ENCODE measurements around the gene NPTN.

The NPTN gene

GRCh38 chr15:73631915-73632669 is 1.1 kb downstream of the NPTN start:
- peaks cover 57% of the 10 kb centered on the region for H3K79me2 ChIP-seq (ENCODE audit: low read length)
- H3K9ac ChIP-seq (ENCODE audit: low read length), result peak overlapping the region; percentile 72
- H3K36me3 ChIP-seq (replicated peaks; ENCODE audit: insufficient read depth, low read length), result no peaks in the 10 kb centered on the region
- no peaks in the 10 kb centered on the region for H3K9me2 ChIP-seq (replicated peaks; ENCODE audit: insufficient read depth, low read length)
- peak overlapping the region; percentile 95 for H3K4me2 ChIP-seq (ENCODE audit: low read depth, low read length)
- peaks cover 23% of the 10 kb centered on the region for H3K4me1 ChIP-seq (ENCODE audit: low read length)
- peak overlapping the region; percentile 6; the same call in 1 of the 2 replicates for H3K27ac ChIP-seq (ENCODE audit: low read length)
- peaks cover 5% of the 10 kb centered on the region; the same call in 1 of the 2 replicates for H4K20me1 ChIP-seq (ENCODE audit: insufficient read depth, low read length)
- H3K27me3 ChIP-seq (replicated peaks; ENCODE audit: insufficient read depth, low read length), result no peaks in the 10 kb centered on the region
- no peak for DNase-seq
- TF ChIP-seq, protein P1, sequence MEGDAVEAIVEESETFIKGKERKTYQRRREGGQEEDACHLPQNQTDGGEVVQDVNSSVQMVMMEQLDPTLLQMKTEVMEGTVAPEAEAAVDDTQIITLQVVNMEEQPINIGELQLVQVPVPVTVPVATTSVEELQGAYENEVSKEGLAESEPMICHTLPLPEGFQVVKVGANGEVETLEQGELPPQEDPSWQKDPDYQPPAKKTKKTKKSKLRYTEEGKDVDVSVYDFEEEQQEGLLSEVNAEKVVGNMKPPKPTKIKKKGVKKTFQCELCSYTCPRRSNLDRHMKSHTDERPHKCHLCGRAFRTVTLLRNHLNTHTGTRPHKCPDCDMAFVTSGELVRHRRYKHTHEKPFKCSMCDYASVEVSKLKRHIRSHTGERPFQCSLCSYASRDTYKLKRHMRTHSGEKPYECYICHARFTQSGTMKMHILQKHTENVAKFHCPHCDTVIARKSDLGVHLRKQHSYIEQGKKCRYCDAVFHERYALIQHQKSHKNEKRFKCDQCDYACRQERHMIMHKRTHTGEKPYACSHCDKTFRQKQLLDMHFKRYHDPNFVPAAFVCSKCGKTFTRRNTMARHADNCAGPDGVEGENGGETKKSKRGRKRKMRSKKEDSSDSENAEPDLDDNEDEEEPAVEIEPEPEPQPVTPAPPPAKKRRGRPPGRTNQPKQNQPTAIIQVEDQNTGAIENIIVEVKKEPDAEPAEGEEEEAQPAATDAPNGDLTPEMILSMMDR (IDR thresholded peaks at IDR 0.05; ENCODE audit: low read length), result no peak
- no peak for TF ChIP-seq EZH2phosphoT487 (IDR thresholded peaks at IDR 0.05; ENCODE audit: low read length)
- TF ChIP-seq EZH2 (optimal IDR thresholded peaks at IDR 0.05; ENCODE audit: low read depth, low read length), result no peak
- H3K9me3 ChIP-seq (replicated peaks; ENCODE audit: insufficient read depth, low read length), result no peaks in the 10 kb centered on the region
- peak overlapping the region; percentile 28; the same call in 1 of the 2 replicates for H2AFZ ChIP-seq (ENCODE audit: low read length)
- H3K4me3 ChIP-seq (ENCODE audit: low read length), result peak overlapping the region; percentile 79
- 0 out of 2 replicates have a peak, but pooled peaks cover 9% of the 10 kb centered on the region for H3F3A ChIP-seq (ENCODE audit: insufficient read depth, low read length)

- H3K79me2 ChIP-seq (ENCODE audit: low read length), result peaks cover 69% of the 10 kb centered on the region
- peak overlapping the region; percentile 79 for H3K4me3 ChIP-seq (ENCODE audit: low read length)
- H3K36me3 ChIP-seq (replicated peaks; ENCODE audit: insufficient read depth, low read length), result no peaks in the 10 kb centered on the region
- peak overlapping the region; percentile 4; the same call in 1 of the 2 replicates for H3K27ac ChIP-seq (ENCODE audit: low read length)
- H3K27me3 ChIP-seq (replicated peaks; ENCODE audit: insufficient read depth, low read length), result no peaks in the 10 kb centered on the region
- H3K9me3 ChIP-seq (replicated peaks; ENCODE audit: insufficient read depth, low read length), result no peaks in the 10 kb centered on the region
- H3F3A ChIP-seq (ENCODE audit: insufficient read depth, low read length), result 0 out of 2 replicates have a peak, but pooled peaks cover 9% of the 10 kb centered on the region
- H4K20me1 ChIP-seq (ENCODE audit: insufficient read depth, low read length), result peaks cover 5% of the 10 kb centered on the region; the same call in 1 of the 2 replicates
- H2AFZ ChIP-seq (ENCODE audit: low read length), result no peak overlapping the region
- peaks cover 23% of the 10 kb centered on the region for H3K4me1 ChIP-seq (ENCODE audit: low read length)
- no peaks in the 10 kb centered on the region for H3K9me2 ChIP-seq (replicated peaks; ENCODE audit: insufficient read depth, low read length)
- DNase-seq, result no peak
- peak overlapping the region; percentile 72; the same call in 1 of the 2 replicates for H3K9ac ChIP-seq (ENCODE audit: low read length)
- H3K4me2 ChIP-seq (ENCODE audit: low read depth, low read length), result peak overlapping the region; percentile 95
- TF ChIP-seq EZH2 (optimal IDR thresholded peaks at IDR 0.05; ENCODE audit: low read depth, low read length), result no peak
- TF ChIP-seq, protein P1 (IDR thresholded peaks at IDR 0.05; ENCODE audit: low read length), result no peak
- TF ChIP-seq EZH2phosphoT487 (IDR thresholded peaks at IDR 0.05; ENCODE audit: low read length), result no peak
These were observed 2.2 kb downstream of the NPTN start for GRCh38 chr15:73630921-73631362.

- TF ChIP-seq EZH2phosphoT487 (IDR thresholded peaks at IDR 0.05; ENCODE audit: low read length) (no peak), EZH2 (optimal IDR thresholded peaks at IDR 0.05; ENCODE audit: low read depth, low read length) (no peak)
- TF ChIP-seq, protein P1 (IDR thresholded peaks at IDR 0.05; ENCODE audit: low read length), result no peak
- no peak for DNase-seq
- peaks cover 5% of the 10 kb centered on the region; the same call in 1 of the 2 replicates for H4K20me1 ChIP-seq (ENCODE audit: insufficient read depth, low read length)
- H3K9me3 ChIP-seq (replicated peaks; ENCODE audit: insufficient read depth, low read length), result no peaks in the 10 kb centered on the region
- H3K27me3 ChIP-seq (replicated peaks; ENCODE audit: insufficient read depth, low read length), result no peaks in the 10 kb centered on the region
- H3K4me3 ChIP-seq (ENCODE audit: low read length), result no peak overlapping the region
- H2AFZ ChIP-seq (ENCODE audit: low read length), result no peak overlapping the region
- H3K4me2 ChIP-seq (ENCODE audit: low read depth, low read length), result no peak overlapping the region
- peaks cover 79% of the 10 kb centered on the region for H3K79me2 ChIP-seq (ENCODE audit: low read length)
- H3K36me3 ChIP-seq (replicated peaks; ENCODE audit: insufficient read depth, low read length), result no peaks in the 10 kb centered on the region
- no peak overlapping the region for H3K27ac ChIP-seq (ENCODE audit: low read length)
- 0 out of 2 replicates have a peak, but pooled peaks cover 9% of the 10 kb centered on the region for H3F3A ChIP-seq (ENCODE audit: insufficient read depth, low read length)
- peaks cover 23% of the 10 kb centered on the region for H3K4me1 ChIP-seq (ENCODE audit: low read length)
- no peak overlapping the region for H3K9ac ChIP-seq (ENCODE audit: low read length)
- no peaks in the 10 kb centered on the region for H3K9me2 ChIP-seq (replicated peaks; ENCODE audit: insufficient read depth, low read length)
These were observed 3.3 kb downstream of the NPTN start for GRCh38 chr15:73629798-73630429.
